Middle frontal gyrus (tissue), 1 donor: Measurements from ENCODE around the gene MLXIP.
"Not testable (repeated sequence)": the region's sequence is repeated elsewhere in the genome, so short reads cannot be mapped to it uniquely, and the experiment has no call there.

Source experiments
- DNase-seq: peaks from one replicate; pipeline ENCODE4 v3.0.0-alpha.2; 2015; ENCODE audit warnings: low spot score; ENCODE audit errors: extremely low spot score

Gene MLXIP

DNA sequence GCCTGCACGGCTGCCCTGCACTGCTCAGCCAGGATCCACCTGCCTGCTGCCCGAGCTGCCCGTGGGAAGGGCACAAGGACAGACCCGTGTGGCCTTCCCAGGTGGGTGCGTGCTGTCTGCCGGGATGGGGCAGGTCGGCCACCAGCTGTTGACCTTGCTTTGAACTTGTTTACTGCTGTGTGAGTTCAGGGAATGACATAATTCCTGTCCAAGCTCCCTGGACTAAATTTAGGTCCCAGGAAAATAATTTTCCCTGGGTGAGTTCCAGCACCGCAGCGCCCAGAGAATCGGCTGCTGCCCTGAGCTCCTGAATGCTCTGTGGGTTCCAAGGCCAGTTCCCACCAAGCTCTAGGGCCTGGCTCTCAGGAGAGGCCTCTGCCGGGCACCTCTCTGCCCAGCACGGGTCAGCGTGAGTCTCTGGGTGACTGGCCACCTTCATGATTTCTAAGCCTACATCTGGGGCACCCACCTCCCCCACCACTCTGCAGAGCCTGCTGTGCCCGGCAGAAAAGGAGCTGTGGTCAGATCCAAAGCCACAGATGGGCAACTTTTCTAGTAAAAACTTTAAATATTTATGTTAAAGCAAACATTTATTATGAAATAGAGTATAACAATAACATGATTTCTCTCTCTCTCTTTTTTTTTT lies 27.2 kb upstream of the MLXIP start:
- DNase-seq: no peak

- DNase-seq: no peak
These were observed 26.3 kb upstream of the MLXIP start for GRCh38 chr12:122052285-122052684.

GRCh38 chr12:122054842-122055520 lies 23.6 kb upstream of the MLXIP start:
- no peak for DNase-seq

- DNase-seq: not testable (repeated sequence)
These were observed 22.1 kb upstream of the MLXIP start for GRCh38 chr12:122056406-122056805.

DNA sequence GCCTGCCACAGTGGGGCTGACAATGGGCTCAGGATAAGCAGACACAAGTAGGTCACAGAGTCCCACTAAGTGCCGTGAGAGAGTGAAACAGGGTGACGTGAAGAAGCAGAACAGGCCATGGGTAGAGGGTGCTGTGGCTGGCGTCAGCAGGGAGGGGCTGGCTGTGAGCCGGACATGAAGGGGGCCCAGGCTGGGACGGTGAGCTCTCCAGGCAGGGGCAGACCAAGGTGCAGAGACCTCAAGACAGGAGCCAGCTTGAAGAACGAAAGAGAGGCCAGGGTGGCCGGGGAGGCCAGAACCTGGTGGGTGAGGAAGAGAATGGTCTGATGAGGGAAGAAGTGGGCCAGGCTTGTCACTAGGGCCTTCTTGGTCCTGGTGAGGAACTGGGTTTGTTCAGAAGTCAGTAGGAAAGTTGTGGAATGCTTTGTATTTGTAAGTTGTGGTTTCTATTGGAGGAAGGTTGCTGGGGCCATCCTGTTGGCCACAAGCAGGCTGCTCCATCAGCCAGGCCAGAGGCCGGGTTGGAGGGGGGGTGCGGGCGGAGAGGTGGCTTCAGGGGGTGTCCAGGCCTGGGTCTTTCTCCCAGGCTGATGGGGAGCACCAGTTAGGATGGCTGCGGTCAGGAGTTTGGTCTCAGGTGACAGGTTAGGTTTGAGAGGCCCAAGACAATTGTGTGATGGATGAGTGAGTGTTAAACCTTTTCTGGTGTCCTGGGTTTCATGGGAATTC lies 21.4 kb upstream of the MLXIP start:
- no peak for DNase-seq

- no peak for DNase-seq
These were observed 20.8 kb upstream of the MLXIP start for GRCh38 chr12:122057769-122058168.

GRCh38 chr12:122058549-122059149 lies 19.9 kb upstream of the MLXIP start:
- no peak for DNase-seq

DNA sequence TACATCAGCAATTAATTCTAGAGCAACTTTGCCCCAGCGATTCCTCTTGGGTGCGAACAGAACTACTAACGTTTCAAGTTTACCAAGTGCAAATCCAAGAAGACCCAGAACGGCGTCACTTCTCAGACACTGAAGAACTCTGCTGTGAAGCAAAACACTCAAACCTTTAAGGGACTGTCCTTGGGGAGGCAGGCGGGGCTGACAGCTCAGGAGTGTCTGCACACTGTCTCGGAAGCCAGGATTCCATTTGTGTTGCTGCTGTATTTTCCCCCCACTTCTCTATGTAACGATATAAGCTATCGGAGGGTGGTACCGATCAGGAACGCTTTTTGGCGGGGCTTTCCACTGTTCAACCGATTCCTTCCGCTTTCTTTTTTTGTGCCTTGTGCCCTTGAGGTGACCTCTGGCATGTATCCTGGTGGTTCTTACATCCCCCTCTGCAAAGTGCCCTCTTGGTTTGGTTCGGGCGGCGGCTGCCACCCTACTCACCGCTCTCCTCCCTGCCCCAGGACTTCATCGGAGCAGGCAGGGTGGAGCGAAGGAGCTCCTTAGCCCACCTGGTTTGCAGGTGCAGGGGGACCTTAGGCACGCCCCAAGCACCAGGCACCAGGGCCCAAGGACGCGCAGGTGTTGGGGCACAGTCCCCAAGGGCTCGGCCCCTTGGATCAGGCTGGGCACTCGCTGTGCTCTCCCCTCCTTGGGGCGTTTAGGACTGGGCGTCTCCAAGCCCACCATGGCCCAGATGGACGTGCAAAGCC lies 19.2 kb upstream of the MLXIP start:
- DNase-seq: no peak

DNA sequence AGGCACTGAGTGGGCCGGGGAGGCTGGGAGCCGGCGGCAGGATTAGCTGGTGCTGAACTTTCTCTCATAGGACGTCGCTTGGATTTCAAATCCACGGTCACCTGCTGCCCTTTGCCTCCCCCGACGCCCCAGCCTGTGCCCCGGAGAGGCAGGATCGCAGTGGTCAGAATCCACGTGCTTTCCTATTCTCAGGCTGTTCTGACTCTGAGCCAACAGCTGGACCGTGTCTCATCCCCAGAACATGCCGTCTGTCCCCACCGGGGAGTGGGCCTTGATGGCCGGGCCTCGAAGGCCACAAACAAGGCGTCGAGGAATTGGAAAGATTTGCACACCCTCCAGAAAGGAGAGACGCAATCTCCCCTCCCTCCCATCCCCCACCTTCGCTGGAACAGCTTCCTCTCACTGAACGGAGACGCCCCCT lies 18.5 kb upstream of the MLXIP start:
- no peak for DNase-seq

DNA sequence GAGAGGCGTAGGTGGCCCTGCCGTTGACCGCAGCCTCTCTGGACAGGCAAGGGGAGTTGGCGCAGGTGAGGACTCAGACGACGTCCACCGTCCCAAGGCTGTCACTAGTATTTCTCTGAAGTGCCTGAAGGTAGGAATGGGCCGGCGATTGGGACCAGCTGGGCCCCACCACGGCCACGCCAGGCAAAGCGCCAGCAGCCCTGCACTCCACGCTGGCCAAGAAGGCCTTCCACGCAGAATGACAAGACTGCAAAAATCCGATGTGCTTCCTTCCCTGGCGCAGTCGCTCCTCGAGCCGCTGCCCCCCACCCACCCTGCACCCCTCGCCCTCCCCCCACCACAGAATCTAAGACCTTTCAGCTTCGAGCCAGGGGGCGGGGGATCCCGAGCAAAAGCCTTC lies 17.3 kb upstream of the MLXIP start:
- DNase-seq: no peak

DNA sequence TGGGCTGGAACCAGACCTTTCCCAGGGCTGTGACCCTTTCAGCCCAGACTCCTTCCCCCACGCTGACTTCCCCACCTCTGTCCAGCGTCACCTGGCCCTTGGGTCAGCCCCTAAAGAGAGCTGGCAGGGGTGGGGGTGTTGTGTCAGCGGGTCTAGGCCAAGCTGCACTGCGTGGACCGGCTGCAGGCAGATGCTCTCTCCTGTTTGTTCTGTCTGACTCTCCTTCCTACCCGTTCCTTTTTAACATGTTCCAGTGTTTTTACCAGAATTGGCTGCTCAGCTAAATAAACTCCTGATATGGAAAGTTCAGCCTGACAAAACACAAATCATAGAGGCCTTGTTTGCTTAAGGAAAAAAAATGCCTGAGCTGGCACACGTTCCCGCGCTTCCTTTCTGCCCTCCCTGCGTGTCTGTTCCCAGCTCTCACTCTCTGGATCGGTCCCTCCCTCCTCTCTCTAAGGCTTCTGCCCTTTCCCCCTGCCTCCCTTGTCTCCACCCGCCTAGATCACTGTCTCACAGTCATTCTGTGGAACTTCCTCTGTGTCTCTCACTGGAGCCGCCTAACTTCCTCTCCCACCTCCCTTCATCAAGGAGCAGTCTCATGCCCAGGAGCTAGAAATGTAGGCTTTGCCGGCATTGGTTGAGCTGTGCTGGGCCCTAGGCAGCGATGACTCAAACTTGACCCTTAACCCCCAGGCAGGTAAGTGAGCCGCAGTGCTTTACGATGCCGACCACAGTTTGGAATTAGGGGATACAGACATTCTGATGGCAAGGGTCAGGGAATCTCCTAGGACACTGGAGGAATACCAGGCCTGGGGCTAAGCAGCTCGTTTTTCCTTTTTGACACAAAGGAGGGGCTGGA lies 15.5 kb upstream of the MLXIP start:
- no peak for DNase-seq

DNA sequence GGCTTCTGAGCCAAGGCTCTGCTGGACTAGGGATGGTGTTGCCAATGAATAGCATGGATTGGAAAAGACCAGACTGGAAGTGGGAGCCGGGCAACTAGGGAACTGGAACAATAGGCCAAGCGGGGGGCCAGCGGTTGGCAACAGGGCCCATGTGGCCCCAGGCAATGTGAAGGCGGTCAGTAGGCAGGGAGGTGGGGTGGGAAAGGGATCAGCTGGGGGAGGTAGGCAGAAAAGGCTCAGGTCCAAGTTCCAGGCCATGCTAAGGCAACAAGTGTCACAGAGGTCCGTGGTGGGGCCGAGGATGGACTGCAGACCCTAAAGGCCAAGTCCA lies 14.9 kb upstream of the MLXIP start:
- no peak for DNase-seq

DNA sequence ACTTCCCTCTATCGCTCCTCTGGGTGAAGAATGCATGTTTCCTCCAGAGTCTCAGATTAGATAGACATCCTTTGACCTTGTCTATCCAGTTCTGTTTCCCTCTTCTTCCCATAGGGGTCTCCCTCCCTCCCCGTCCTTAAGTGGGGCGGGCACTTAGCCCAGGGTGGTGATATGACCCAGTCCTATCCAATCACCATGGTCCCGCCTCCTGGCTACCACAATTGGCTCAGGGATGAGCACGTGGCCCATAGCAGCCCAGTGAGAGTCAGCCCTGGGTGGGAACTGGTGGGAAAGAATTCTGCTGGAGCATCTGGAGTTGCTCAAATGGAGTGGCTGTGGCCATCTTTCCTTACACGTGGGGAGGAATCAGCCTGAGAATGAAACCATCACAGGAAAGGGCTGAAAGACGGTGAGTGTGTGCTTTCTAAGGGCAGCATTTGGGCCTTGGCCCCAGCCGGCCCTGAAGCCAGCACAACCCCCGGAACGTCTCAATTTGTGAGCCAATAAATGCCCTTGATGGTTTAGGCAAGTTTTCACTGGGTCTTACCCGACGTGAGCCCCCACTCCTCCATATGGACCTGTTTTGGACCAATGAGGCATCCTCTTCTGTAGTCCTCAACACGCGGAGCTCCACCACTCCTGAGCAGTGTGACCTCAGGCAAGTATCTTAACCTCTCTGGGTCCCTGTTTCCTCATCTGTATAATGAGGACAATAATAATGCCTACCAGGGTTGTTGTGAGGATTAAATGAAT lies 14.4 kb upstream of the MLXIP start:
- peak; percentile 28 for DNase-seq

GRCh38 chr12:122064780-122065588 lies 13.6 kb upstream of the MLXIP start:
- no peak for DNase-seq

GRCh38 chr12:122067548-122067947 lies 11.0 kb upstream of the MLXIP start:
- no peak for DNase-seq

DNA sequence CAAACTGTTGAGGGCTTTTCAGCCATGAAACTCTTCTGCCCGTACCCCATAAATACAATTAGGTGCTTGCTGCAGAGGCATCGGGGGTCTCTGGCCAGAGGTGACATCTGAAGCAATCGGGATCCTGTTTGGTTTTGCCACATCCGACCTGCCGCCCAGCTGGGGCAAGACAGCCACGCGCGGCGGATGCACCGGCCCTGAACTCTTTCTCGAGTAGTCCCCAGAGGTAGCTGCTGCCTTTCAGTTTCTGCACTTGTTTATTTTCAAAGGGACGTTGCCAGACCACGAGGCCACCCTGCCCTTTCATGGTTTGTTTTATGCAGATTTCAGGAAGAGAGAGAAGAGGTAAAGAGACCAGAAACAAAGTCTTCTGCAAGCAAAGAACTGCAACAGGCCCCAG lies 10.6 kb upstream of the MLXIP start:
- DNase-seq: no peak

GRCh38 chr12:122072031-122072970 lies 6.3 kb upstream of the MLXIP start:
- no peak for DNase-seq

- no peak for DNase-seq
These were observed 4.7 kb upstream of the MLXIP start for GRCh38 chr12:122073815-122074214.
